GM12878 (cell line): Measurements from ENCODE around the gene TRIM8. TPM values are rescaled to one million over a fixed set of nuclear protein-coding genes. Genes with fewer than 3 reads are reported as not detected.

Experiments
- BCL11A ChIP-seq: IDR thresholded peaks from 2 replicates; pipeline ENCODE4 v1.6.1; 2011; ENCODE audit warnings: low read depth, low read length
- FOS ChIP-seq: IDR thresholded peaks from 3 replicates; pipeline ENCODE4 v1.6.1; 2011; ENCODE audit warnings: borderline replicate concordance; ENCODE audit not compliant: insufficient read length; ENCODE audit errors: extremely low read depth
- FOXK2 ChIP-seq: fragments of 450-650 bp; IDR thresholded peaks from 2 replicates; pipeline ENCODE4 v1.6.1; 2017; ENCODE audit warnings: mild to moderate bottlenecking, moderate library complexity
- HDAC2 ChIP-seq: fragments of 200-600 bp; sonication (generic); IDR thresholded peaks from 2 replicates; pipeline ENCODE4 v1.6.1; 2017
- HSF1 ChIP-seq: fragments of 150-350 bp; IDR thresholded peaks from 2 replicates; pipeline ENCODE4 v1.6.1; 2014; ENCODE audit warnings: mild to moderate bottlenecking, low read depth, low read length
- NKRF ChIP-seq: fragments of 450-650 bp; conservative IDR thresholded peaks from 2 replicates; pipeline ENCODE4 v1.6.1; 2017; ENCODE audit warnings: mild to moderate bottlenecking, moderate library complexity
- NR2C1 ChIP-seq: fragments of 450-650 bp; IDR thresholded peaks from 2 replicates; pipeline ENCODE4 v1.6.1; 2017; ENCODE audit warnings: antibody characterized with exemption, mild to moderate bottlenecking, moderate library complexity
- NR2F1 ChIP-seq: fragments of 450-650 bp; conservative IDR thresholded peaks from 2 replicates; pipeline ENCODE4 v1.6.1; 2017; ENCODE audit warnings: mild to moderate bottlenecking
- RFX5 ChIP-seq: IDR thresholded peaks from 2 replicates; pipeline ENCODE4 v1.6.1; 2011; ENCODE audit warnings: low read depth, low read length, improper control_type of control experiment
- USF1 ChIP-seq: IDR thresholded peaks from 2 replicates; pipeline ENCODE4 v1.6.1; 2011; ENCODE audit warnings: borderline replicate concordance, low read depth, mild to moderate bottlenecking, moderate library complexity, mixed read lengths, low read length; ENCODE audit not compliant: insufficient read depth; ENCODE audit errors: extremely low read length
- polyA plus RNA-seq, 11 experiments: library from polyadenylated mRNA; depleted of rRNA in 4 of 11; unstranded in 6 of 11; stranded (reverse) in 5 of 11; fragments of >200 nt; fragmentation: Nextera tagmentation in 4 of 11; fragmentation: Illumina TruSeq in 1 of 11; extraction: Ambion mirVana in 4 of 11; extraction: Trizol in 1 of 11; gene quantifications; 1 replicate in 1 of 11; 2 replicates in 10 of 11; pipeline versions ENCODE4 v1.2.1 to v1.2.3, GENCODE V29; 2011 to 2016; ENCODE audit warnings: inconsistent platforms in 2 of 11, missing spikeins in 2 of 11, low read depth in 1 of 11
- total RNA-seq, 4 experiments: library from RNA; depleted of rRNA in 3 of 4; stranded (reverse); fragments of >200 nt in 3 of 4; fragmentation: Illumina TruSeq in 1 of 4; extraction: Trizol in 1 of 4; gene quantifications; 2 replicates each; pipeline versions ENCODE4 v1.2.1 to v1.2.3, GENCODE V29; 2013 to 2021

Gene TRIM8
- total and polyA plus RNA-seq, 10 of the 15 experiments (the other 5 are each of a cell fraction or from before 2014, with no cell fraction given), result 7.9 to 53.2 (median 24.6) TPM

- TF ChIP-seq NR2F1 (peak; percentile 54; the same call in 1 of the 2 replicates), NKRF (peak; percentile 67; the same call in 1 of the 2 replicates), USF1 (no peak), RFX5 (no peak), HSF1 (no peak), HDAC2 (no peak), FOXK2 (no peak), NR2C1 (no peak), FOS (no peak), BCL11A (no peak)
Measured at GRCh38 chr10:102660888-102661657, 16.8 kb downstream of the TRIM8 start (continued).
